ENCODE measurements around the gene RGS19. TPM values are rescaled to one million over a fixed set of nuclear protein-coding genes. Genes with fewer than 3 reads are reported as not detected.

RGS19 gene
- total and polyA plus RNA-seq, 4 donors, result 4.9 to 12.9 (median 6.3) TPM

DNA sequence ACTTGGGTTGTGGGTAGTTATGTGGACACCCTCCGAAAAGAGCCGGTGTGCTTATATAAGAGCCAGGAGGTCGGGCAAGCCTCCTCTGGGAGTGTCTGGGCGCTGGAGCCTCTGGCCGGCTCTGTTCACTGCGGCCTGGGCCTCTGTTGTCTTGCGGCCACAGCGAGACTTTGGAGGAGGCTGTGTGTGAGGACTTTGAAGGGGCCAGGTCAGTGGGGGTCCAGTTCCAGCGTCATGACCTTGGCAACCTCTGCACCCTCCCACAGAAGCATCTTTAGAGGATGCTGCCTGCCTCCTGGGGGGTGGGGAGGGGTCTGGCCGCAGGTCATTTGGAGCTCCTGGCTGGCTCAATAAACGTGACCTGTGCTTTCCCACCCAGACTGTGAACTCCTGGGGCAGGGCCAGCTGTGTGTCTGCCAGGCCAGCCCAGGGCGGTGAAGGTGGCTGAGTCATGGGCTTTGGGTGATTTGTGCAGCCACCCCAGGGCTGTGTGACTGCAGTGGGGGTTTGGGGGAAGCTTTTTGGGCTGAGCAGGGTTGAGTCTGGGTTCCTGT, 15.1 kb downstream of the RGS19 start:
- H3K9ac ChIP-seq (ENCODE audit: low read depth in 1 of 2, low read length in 2 of 2), result peak overlapping the region; percentile 39 to 85
- no peaks in the 10 kb centered on the region for H3K27me3 ChIP-seq (ENCODE audit: control insufficient read depth in 4 of 4, insufficient read depth in 4 of 4, low read length in 3 of 4)
- H3K4me3 ChIP-seq (ENCODE audit: low read depth in 1 of 3, low read length in 3 of 3), result peak overlapping the region; percentile 71 to 89 (median 83)
- TF ChIP-seq FOXA1 (IDR thresholded peaks at IDR 0.05) (no peak), YY1 (IDR thresholded peaks at IDR 0.05) (peak; percentile 19), NR2F2 (IDR thresholded peaks at IDR 0.05) (no peak), HNF4A (conservative IDR thresholded peaks at IDR 0.05) (peak; percentile 26 to 69), RXRA (IDR thresholded peaks at IDR 0.05) (peak; percentile 67 to 90), RAD21 (IDR thresholded peaks at IDR 0.05) (no peak), SP1 (IDR thresholded peaks at IDR 0.05) (peak; percentile 31), JUND (IDR thresholded peaks at IDR 0.05) (peak in 1 of 2 donors; percentile 64)
- TF ChIP-seq, protein P1, sequence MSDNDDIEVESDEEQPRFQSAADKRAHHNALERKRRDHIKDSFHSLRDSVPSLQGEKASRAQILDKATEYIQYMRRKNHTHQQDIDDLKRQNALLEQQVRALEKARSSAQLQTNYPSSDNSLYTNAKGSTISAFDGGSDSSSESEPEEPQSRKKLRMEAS (IDR thresholded peaks at IDR 0.05), result no peak
- TF ChIP-seq, protein P2, sequence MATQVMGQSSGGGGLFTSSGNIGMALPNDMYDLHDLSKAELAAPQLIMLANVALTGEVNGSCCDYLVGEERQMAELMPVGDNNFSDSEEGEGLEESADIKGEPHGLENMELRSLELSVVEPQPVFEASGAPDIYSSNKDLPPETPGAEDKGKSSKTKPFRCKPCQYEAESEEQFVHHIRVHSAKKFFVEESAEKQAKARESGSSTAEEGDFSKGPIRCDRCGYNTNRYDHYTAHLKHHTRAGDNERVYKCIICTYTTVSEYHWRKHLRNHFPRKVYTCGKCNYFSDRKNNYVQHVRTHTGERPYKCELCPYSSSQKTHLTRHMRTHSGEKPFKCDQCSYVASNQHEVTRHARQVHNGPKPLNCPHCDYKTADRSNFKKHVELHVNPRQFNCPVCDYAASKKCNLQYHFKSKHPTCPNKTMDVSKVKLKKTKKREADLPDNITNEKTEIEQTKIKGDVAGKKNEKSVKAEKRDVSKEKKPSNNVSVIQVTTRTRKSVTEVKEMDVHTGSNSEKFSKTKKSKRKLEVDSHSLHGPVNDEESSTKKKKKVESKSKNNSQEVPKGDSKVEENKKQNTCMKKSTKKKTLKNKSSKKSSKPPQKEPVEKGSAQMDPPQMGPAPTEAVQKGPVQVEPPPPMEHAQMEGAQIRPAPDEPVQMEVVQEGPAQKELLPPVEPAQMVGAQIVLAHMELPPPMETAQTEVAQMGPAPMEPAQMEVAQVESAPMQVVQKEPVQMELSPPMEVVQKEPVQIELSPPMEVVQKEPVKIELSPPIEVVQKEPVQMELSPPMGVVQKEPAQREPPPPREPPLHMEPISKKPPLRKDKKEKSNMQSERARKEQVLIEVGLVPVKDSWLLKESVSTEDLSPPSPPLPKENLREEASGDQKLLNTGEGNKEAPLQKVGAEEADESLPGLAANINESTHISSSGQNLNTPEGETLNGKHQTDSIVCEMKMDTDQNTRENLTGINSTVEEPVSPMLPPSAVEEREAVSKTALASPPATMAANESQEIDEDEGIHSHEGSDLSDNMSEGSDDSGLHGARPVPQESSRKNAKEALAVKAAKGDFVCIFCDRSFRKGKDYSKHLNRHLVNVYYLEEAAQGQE (IDR thresholded peaks at IDR 0.05), result no peak
- TF ChIP-seq, protein P3, sequence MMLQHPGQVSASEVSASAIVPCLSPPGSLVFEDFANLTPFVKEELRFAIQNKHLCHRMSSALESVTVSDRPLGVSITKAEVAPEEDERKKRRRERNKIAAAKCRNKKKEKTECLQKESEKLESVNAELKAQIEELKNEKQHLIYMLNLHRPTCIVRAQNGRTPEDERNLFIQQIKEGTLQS (IDR thresholded peaks at IDR 0.05), result no peak
- no peaks in the 10 kb centered on the region for H3K36me3 ChIP-seq (ENCODE audit: control insufficient read depth in 4 of 4, insufficient read depth in 3 of 4, low read depth in 1 of 4, low read length in 3 of 4)
- peak overlapping the region; percentile 64 to 74 for H3K27ac ChIP-seq (ENCODE audit: low read depth in 1 of 2, low read length in 2 of 2)
- WGBS, result 26% methylated on average over 12 of the region's 12 CpGs
- peaks cover 27 to 63% (median 52%) of the 10 kb centered on the region in 4 donors for H3K4me1 ChIP-seq (ENCODE audit: control insufficient read depth in 4 of 4, insufficient read depth in 4 of 4, low read length in 3 of 4)
- DNase-seq (ENCODE audit: low spot score), result peak; percentile 51
- no peaks in the 10 kb centered on the region for H3K9me3 ChIP-seq (ENCODE audit: control insufficient read depth in 4 of 4, low read length in 3 of 4)

- Histone ChIP-seq H3K9ac (ENCODE audit: low read depth in 1 of 2, low read length in 2 of 2) (peak overlapping the region; percentile 52 to 85), H3K9me3 (ENCODE audit: control insufficient read depth in 4 of 4, low read length in 3 of 4) (no peaks in the 10 kb centered on the region), H3K4me3 (ENCODE audit: low read depth in 1 of 3, low read length in 3 of 3) (peak overlapping the region; percentile 71 to 89 (median 83)), H3K27ac (ENCODE audit: low read depth in 1 of 2, low read length in 2 of 2) (peak overlapping the region; percentile 64 to 74), H3K4me1 (ENCODE audit: control insufficient read depth in 4 of 4, insufficient read depth in 4 of 4, low read length in 3 of 4) (peaks cover 27 to 61% (median 52%) of the 10 kb centered on the region in 4 donors), H3K36me3 (ENCODE audit: control insufficient read depth in 4 of 4, insufficient read depth in 3 of 4, low read depth in 1 of 4, low read length in 3 of 4) (no peaks in the 10 kb centered on the region), H3K27me3 (ENCODE audit: control insufficient read depth in 4 of 4, insufficient read depth in 4 of 4, low read length in 3 of 4) (no peaks in the 10 kb centered on the region)
- DNase-seq (ENCODE audit: low spot score), result no peak
- 2% methylated on average over 51 of the region's 51 CpGs for WGBS
- TF ChIP-seq, protein P1 (IDR thresholded peaks at IDR 0.05), result no peak
- TF ChIP-seq FOXA1 (IDR thresholded peaks at IDR 0.05), result no peak
- TF ChIP-seq YY1 (IDR thresholded peaks at IDR 0.05), result no peak
- TF ChIP-seq RAD21 (IDR thresholded peaks at IDR 0.05), result no peak
- no peak for TF ChIP-seq NR2F2 (IDR thresholded peaks at IDR 0.05)
- no peak for TF ChIP-seq TAF1 (conservative IDR thresholded peaks at IDR 0.05)
- no peak for TF ChIP-seq HNF4A (conservative IDR thresholded peaks at IDR 0.05)
- no peak for TF ChIP-seq EGR1 (IDR thresholded peaks at IDR 0.05; ENCODE audit: low read depth in 2 of 2)
- TF ChIP-seq HNF4G (IDR thresholded peaks at IDR 0.05), result no peak
- no peak for TF ChIP-seq RXRA (IDR thresholded peaks at IDR 0.05)
- no peak for TF ChIP-seq ZBTB33 (IDR thresholded peaks at IDR 0.05)
- TF ChIP-seq FOXA2 (IDR thresholded peaks at IDR 0.05), result no peak
- TF ChIP-seq CTCF (IDR thresholded peaks at IDR 0.05; ENCODE audit: low read depth, low read length, missing input control), result no peak
- no peak for TF ChIP-seq SP1 (IDR thresholded peaks at IDR 0.05)
- TF ChIP-seq, protein P2 (IDR thresholded peaks at IDR 0.05), result no peak
- TF ChIP-seq, protein P3 (IDR thresholded peaks at IDR 0.05), result no peak
Observed at GRCh38 chr20:64063389-64064144, 15.8 kb downstream of the RGS19 start.

Measured in liver (tissue), 9 donors.